Bronchial smooth muscle cell (primary cell): Measurements from ENCODE around the gene APOL1. TPM values are rescaled to one million over a fixed set of nuclear protein-coding genes. Genes with fewer than 3 reads are reported as not detected.

ENCODE experiments used
- total RNA-seq: library from RNA; depleted of rRNA; stranded (reverse); fragments of >200 nt; gene quantifications from 2 replicates; pipeline ENCODE4 v1.2.1, GENCODE V29; 2014

Gene APOL1
- total RNA-seq, result 38.6 and 57.1 TPM in 2 replicates

GRCh38 chr22:36252754-36253522 is at the start of gene APOL1:
APOL1 (plus strand) TSS chr22:36253133; CDS start chr22:36254956, 1,823 bp downstream.

GRCh38 chr22:36239401-36240171 is 13.3 kb upstream of the APOL1 start, which contains the start of gene APOL2:
APOL2 (minus strand) TSS chr22:36239527; CDS start chr22:36233162, 6,365 bp downstream.

Other genes with a start within 250 kb of the APOL1 start
- gene RBFOX2, start 224.3 kb upstream of the APOL1 start, total RNA-seq, result 149 and 189 TPM in 2 replicates
- 18.4 and 26.5 TPM in 2 replicates for gene APOL3, start 92.4 kb upstream of the APOL1 start, total RNA-seq
- gene APOL4, start 51.3 kb upstream of the APOL1 start, total RNA-seq, result 0.95 and 8.7 TPM in 2 replicates
- gene APOL2, start 13.6 kb upstream of the APOL1 start, total RNA-seq, result 40.8 and 60.3 TPM in 2 replicates
- 397 and 461 TPM in 2 replicates for gene MYH9, start 134.8 kb downstream of the APOL1 start, total RNA-seq
- 27.3 and 29.4 TPM in 2 replicates for gene TXN2, start 228.5 kb downstream of the APOL1 start, total RNA-seq